Measurements from ENCODE around the gene LAMTOR2. TPM values are rescaled to one million over a fixed set of nuclear protein-coding genes. Genes with fewer than 3 reads are reported as not detected.

Gene LAMTOR2
- total RNA-seq, 1 experiment from 2014 or later, result 63.4 TPM

- no peak overlapping the region for H3K27ac ChIP-seq (ENCODE audit: low read length)
- DNase-seq (ENCODE audit: low read depth, low spot score) (no peak), ATAC-seq (no peak)
- no peaks in the 10 kb centered on the region for H3K9me3 ChIP-seq (ENCODE audit: control insufficient read depth, insufficient read depth, low read depth, low read length)
- H3K4me3 ChIP-seq (ENCODE audit: low read depth in 2 of 2, low read length in 2 of 2), result no peak overlapping the region
- H3K4me1 ChIP-seq (ENCODE audit: control insufficient read depth, insufficient read depth, low read length), result peaks cover 7% of the 10 kb centered on the region; the same call in 1 of the 2 replicates
- peaks cover 3% of the 10 kb centered on the region for H3K36me3 ChIP-seq (ENCODE audit: control insufficient read depth, insufficient read depth, low read length)
- in situ Hi-C loops (cut with HindIII; ENCODE audit: low pct_unique_long_range_greater_than_20kb, low sequenced_read_pairs), result no loop called here
- BruUV-seq (replicated peaks), result no TSS peak
- no peak for TF ChIP-seq SIN3A (IDR thresholded peaks at IDR 0.05; ENCODE audit: borderline replicate concordance, insufficient read depth, low read depth, low read length)
- TF ChIP-seq, protein P1, sequence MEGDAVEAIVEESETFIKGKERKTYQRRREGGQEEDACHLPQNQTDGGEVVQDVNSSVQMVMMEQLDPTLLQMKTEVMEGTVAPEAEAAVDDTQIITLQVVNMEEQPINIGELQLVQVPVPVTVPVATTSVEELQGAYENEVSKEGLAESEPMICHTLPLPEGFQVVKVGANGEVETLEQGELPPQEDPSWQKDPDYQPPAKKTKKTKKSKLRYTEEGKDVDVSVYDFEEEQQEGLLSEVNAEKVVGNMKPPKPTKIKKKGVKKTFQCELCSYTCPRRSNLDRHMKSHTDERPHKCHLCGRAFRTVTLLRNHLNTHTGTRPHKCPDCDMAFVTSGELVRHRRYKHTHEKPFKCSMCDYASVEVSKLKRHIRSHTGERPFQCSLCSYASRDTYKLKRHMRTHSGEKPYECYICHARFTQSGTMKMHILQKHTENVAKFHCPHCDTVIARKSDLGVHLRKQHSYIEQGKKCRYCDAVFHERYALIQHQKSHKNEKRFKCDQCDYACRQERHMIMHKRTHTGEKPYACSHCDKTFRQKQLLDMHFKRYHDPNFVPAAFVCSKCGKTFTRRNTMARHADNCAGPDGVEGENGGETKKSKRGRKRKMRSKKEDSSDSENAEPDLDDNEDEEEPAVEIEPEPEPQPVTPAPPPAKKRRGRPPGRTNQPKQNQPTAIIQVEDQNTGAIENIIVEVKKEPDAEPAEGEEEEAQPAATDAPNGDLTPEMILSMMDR (IDR thresholded peaks at IDR 0.05), result no peak
- TF ChIP-seq TCF7L2 (IDR thresholded peaks at IDR 0.05; ENCODE audit: low read depth, low read length), result no peak
- H3K27me3 ChIP-seq (ENCODE audit: control insufficient read depth, insufficient read depth, low read length), result no peaks in the 10 kb centered on the region
- intact Hi-C loops (cut with micrococcal nuclease; ENCODE audit: unreplicated experiment), result no loop called here
- ChIA-PET CTCF (no interaction called here), POLR2A (no interaction called here)
Observed at GRCh38 chr1:156051011-156051725, 3.4 kb upstream of the LAMTOR2 start.

DNA sequence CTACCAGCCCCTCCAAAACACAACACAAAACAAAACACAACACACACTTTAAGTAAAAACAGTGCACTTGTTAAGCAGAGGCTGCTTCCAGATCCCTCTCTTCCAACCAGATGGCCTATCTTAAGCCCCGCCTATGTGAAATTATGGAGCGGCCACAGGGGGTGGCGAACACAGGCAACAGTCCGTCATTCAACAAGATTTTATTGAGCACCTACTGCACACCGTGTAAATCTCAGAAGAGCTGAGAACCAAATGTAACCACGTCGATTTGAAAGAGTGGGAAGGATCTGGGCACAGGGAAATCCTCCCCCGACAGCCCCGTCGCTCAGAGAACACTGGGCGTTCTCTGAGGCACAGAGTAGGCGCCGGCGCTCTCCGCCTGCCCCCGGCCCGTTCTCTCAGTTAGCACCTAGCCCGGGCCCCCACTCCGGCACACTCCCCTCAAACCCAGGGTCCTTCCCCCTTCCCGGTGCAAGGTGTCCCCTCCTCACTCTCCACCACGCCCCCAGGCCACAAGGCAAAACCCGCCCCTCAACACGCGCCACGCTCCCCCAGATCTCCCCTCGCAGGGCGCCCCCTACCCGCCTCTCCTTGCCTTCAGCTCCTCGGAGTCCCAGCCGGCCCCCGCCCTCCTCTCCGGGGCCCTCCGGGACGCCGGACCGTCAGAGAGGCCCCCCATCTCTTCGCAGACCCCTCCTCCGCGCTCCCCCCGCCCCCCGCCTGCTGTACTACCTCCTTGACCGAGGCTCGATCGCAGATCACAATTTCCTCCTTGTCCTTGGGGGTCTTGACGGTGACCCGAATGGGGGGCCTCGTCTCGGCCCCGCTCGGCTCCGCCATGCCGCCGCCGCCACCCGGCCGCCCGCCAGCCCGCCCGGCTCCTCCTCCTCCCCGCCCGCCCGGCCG is 1.5 kb upstream of the LAMTOR2 start:
- peak; percentile 28 for DNase-seq (ENCODE audit: low read depth, low spot score)
- in situ Hi-C loops (cut with HindIII; ENCODE audit: low pct_unique_long_range_greater_than_20kb, low sequenced_read_pairs), result no loop called here
- BruUV-seq (replicated peaks), result no TSS peak
- Histone ChIP-seq H3K4me3 (ENCODE audit: low read depth in 2 of 2, low read length in 2 of 2) (peak overlapping the region; percentile 72 to 87), H3K27ac (ENCODE audit: low read length) (peak overlapping the region; percentile 82), H3K27me3 (ENCODE audit: control insufficient read depth, insufficient read depth, low read length) (no peaks in the 10 kb centered on the region), H3K36me3 (ENCODE audit: control insufficient read depth, insufficient read depth, low read length) (peaks cover 3% of the 10 kb centered on the region; the same call in 1 of the 2 replicates), H3K4me1 (ENCODE audit: control insufficient read depth, insufficient read depth, low read length) (peaks cover 7% of the 10 kb centered on the region; the same call in 1 of the 2 replicates), H3K9me3 (ENCODE audit: control insufficient read depth, insufficient read depth, low read depth, low read length) (no peaks in the 10 kb centered on the region)
- intact Hi-C loops (cut with micrococcal nuclease; ENCODE audit: unreplicated experiment), result no loop called here
- TF ChIP-seq, protein P1 (IDR thresholded peaks at IDR 0.05), result no peak
- TF ChIP-seq, protein P2, sequence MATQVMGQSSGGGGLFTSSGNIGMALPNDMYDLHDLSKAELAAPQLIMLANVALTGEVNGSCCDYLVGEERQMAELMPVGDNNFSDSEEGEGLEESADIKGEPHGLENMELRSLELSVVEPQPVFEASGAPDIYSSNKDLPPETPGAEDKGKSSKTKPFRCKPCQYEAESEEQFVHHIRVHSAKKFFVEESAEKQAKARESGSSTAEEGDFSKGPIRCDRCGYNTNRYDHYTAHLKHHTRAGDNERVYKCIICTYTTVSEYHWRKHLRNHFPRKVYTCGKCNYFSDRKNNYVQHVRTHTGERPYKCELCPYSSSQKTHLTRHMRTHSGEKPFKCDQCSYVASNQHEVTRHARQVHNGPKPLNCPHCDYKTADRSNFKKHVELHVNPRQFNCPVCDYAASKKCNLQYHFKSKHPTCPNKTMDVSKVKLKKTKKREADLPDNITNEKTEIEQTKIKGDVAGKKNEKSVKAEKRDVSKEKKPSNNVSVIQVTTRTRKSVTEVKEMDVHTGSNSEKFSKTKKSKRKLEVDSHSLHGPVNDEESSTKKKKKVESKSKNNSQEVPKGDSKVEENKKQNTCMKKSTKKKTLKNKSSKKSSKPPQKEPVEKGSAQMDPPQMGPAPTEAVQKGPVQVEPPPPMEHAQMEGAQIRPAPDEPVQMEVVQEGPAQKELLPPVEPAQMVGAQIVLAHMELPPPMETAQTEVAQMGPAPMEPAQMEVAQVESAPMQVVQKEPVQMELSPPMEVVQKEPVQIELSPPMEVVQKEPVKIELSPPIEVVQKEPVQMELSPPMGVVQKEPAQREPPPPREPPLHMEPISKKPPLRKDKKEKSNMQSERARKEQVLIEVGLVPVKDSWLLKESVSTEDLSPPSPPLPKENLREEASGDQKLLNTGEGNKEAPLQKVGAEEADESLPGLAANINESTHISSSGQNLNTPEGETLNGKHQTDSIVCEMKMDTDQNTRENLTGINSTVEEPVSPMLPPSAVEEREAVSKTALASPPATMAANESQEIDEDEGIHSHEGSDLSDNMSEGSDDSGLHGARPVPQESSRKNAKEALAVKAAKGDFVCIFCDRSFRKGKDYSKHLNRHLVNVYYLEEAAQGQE (IDR thresholded peaks at IDR 0.05; ENCODE audit: insufficient read depth in 1 of 2, low read depth in 2 of 2, low read length in 1 of 2), result no peak
- TF ChIP-seq TCF7L2 (IDR thresholded peaks at IDR 0.05; ENCODE audit: low read depth, low read length) (no peak), POLR2AphosphoS5 (IDR thresholded peaks at IDR 0.05; ENCODE audit: low read depth, low read length) (no peak), SIN3A (IDR thresholded peaks at IDR 0.05; ENCODE audit: borderline replicate concordance, insufficient read depth, low read depth, low read length) (0 out of 2 replicates have a peak, but pooled peaks have one; percentile 32)
- ChIA-PET POLR2A (interaction anchor here (0.5 to 0.6 kb wide), 2 partner anchors 24 to 119 kb away, joined by 3 to 8 read pairs; partner anchors contain the start of gene KHDC4), CTCF (interaction anchor here (0.5 to 0.9 kb wide), 3 partner anchors 13 to 333 kb away, joined by 4 to 9 read pairs (median 6); no protein-coding TSS in a partner anchor)
- ATAC-seq, result peak; percentile 54
